IPS-20b (cell line): ENCODE results near the gene RHO.

ENCODE experiments used
- H3K27ac ChIP-seq: one replicate; pipeline ENCODE4 v1.5.1; 2013; ENCODE audit warnings: low read length
- H3K27me3 ChIP-seq: 2 replicates; pipeline ENCODE4 v1.6.1; 2013; ENCODE audit warnings: mild to moderate bottlenecking, low read length, inconsistent platforms; ENCODE audit not compliant: insufficient read depth
- H3K36me3 ChIP-seq: 2 replicates; pipeline ENCODE4 v1.6.1; 2013; ENCODE audit warnings: low read depth, mild to moderate bottlenecking, inconsistent platforms, low read length, moderate library complexity; ENCODE audit not compliant: insufficient read depth
- H3K4me1 ChIP-seq: 2 replicates; pipeline ENCODE4 v1.6.1; 2013; ENCODE audit warnings: mild to moderate bottlenecking, control low read depth, inconsistent platforms, low read length, moderate library complexity; ENCODE audit not compliant: insufficient read depth
- H3K4me3 ChIP-seq: 2 replicates; pipeline ENCODE4 v1.5.1; 2013; ENCODE audit warnings: mild to moderate bottlenecking, low read length, inconsistent platforms
- H3K9ac ChIP-seq: 2 replicates; pipeline ENCODE4 v1.6.1; 2013; ENCODE audit warnings: low read depth, mild to moderate bottlenecking, inconsistent platforms, low read length, moderate library complexity
- H3K9me3 ChIP-seq: 2 replicates; pipeline ENCODE4 v1.6.1; 2013; ENCODE audit warnings: mild to moderate bottlenecking, low read depth, low read length, inconsistent platforms; ENCODE audit not compliant: insufficient read depth

The RHO gene

DNA sequence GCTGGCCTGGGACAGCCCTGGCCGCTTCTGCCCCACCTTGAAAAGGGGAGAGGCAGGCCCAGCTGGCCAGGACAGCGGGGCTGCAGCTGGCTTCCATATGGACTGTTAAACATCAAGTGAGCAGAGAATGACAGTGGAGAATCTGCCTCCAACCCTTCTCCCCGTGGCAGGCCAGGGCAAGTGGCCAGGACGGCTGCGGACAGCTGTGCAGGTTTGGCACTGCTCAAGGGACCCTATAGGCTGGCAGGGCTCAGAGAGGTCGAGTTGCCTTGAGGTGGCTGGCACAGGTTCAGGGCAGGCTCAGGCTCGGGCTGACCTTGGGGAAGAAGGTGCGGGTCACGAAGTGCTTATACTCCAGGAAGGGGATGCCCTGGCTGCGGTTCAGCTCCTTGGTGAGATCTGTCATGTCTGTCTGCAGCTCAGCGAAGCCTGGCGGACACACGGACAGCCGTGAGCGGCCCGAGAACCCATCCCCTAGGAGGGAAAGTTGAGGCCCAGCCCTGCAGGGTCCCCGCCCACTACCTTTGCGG, 38.8 kb downstream of the RHO start:
- Histone ChIP-seq H3K4me3 (no peak overlapping the region), H3K27ac (no peak overlapping the region), H3K9me3 (no peaks in the 10 kb centered on the region), H3K27me3 (no peaks in the 10 kb centered on the region), H3K4me1 (no peaks in the 10 kb centered on the region), H3K36me3 (peaks cover 6% of the 10 kb centered on the region; the same call in 1 of the 2 replicates), H3K9ac (no peak overlapping the region)

DNA sequence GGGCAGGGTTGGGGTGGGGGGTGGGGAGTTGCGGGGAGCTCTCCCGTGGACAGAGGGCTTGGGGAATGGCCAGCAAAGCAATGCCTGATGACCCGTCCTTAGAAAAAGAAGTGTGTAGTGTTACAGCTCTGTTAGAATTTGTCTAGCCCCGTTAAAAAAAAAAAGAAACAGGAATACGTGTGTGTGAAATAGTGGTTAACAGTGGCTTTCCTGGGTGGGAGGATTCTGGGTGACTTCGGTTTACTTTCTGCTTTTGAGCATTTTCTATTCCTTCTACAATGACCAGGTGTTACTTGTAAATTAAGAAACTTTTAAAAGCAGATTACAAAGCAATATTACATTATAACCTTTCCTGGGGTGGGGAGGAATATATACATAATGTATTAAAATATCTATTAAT, 39.5 kb downstream of the RHO start:
- H3K4me3 ChIP-seq: no peak overlapping the region
- H3K36me3 ChIP-seq: no peaks in the 10 kb centered on the region
- peaks cover 2% of the 10 kb centered on the region; the same call in 1 of the 2 replicates for H3K4me1 ChIP-seq
- H3K27me3 ChIP-seq: no peaks in the 10 kb centered on the region
- H3K9ac ChIP-seq: no peak overlapping the region
- H3K9me3 ChIP-seq: no peaks in the 10 kb centered on the region
- H3K27ac ChIP-seq: no peak overlapping the region

DNA sequence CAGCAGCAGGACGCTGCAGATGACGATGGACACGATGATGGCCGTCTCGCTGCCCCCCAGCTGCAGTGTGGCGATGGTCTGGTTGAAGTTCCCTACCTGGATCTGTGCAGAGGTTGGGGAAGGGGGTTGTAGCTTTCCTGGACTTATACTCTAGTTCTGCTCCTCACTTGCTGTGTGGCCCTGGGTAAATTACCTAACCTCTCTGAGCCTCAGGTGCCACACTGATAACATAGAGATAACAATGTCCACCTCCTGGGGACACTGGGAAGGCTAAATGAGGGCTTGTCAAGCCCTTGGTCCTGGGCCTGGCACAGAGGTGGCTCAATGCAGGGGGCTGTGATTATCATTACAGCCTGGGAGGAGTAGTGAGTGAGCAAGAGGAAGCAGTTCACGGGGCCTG, 41.4 kb downstream of the RHO start:
- no peaks in the 10 kb centered on the region for H3K36me3 ChIP-seq
- no peak overlapping the region for H3K4me3 ChIP-seq
- no peaks in the 10 kb centered on the region for H3K9me3 ChIP-seq
- no peak overlapping the region for H3K27ac ChIP-seq
- H3K4me1 ChIP-seq: peaks cover 3% of the 10 kb centered on the region; the same call in 1 of the 2 replicates
- no peaks in the 10 kb centered on the region for H3K27me3 ChIP-seq
- H3K9ac ChIP-seq: no peak overlapping the region

DNA sequence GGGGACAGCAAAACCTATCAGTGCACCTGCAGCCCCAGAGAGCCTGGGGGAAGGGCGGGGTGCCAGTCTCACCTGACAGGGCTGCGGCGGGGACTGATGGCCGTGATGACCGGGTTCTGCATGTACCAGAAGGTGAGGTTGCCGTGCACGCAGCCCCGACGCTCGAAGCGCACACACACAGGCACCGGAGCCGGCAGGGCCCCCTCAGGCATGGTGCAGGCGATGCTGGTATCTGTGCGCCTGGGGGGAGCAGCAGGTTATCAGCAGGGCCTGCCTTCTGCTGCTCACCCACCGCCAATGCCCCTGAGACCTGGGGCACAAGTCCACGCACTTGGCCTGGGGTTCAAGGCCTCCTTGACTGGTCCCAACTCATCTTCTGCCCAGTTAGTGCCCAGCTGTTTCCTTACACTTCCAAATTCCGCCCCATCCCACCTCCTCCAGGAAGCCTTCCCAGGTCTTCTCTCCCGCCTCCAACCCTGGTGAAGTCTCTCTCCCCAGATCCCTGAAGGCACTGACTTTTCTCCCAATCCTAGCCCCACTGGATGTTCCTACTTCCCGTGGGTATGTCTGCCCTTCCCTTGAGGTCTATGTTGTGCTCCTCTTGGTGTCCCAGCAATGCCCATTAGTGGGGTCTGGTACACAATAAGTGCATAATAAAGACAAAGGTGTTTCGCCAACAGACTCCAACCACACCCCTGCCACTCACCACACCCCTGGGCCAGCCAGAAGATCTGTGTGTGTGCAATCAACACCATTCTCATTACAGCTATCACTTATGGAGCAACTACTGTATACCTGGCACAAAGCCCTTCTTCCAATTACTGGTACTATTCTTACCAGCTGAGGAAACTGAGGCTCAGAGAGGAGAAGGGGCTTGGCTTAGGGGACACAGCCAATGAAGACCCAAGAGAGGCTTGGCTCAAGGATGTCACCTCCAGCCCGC, 43.4 kb downstream of the RHO start:
- no peak overlapping the region for H3K27ac ChIP-seq
- peaks cover 3% of the 10 kb centered on the region; the same call in 1 of the 2 replicates for H3K4me1 ChIP-seq

DNA sequence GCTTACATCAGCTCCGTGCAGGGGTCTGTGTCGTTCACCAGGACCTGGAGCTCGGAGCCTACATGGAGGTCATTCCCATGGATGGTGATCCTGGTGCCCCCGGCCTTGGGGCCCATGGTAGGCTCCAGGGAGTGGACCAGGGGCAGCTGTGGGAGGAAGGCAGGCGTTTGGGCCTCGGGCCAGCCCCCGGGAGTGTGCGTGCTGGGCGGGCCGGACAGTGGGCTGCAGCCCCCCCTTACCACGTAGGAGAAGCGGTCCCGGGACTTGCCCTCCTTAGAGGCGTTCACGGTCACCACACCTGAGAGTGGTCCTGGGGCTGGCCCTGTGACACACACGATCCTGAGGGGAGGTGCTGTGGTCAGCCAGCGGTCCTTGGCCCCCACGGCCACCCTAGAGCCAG, 44.2 kb downstream of the RHO start:
- Histone ChIP-seq H3K27ac (no peak overlapping the region), H3K9ac (no peak overlapping the region), H3K36me3 (no peaks in the 10 kb centered on the region), H3K4me1 (peaks cover 3% of the 10 kb centered on the region; the same call in 1 of the 2 replicates), H3K27me3 (no peaks in the 10 kb centered on the region), H3K9me3 (no peaks in the 10 kb centered on the region), H3K4me3 (no peak overlapping the region)

More for the DNA sequence above, 43.4 kb downstream of the RHO start:
- Histone ChIP-seq H3K27me3 (no peaks in the 10 kb centered on the region), H3K9ac (no peak overlapping the region), H3K36me3 (no peaks in the 10 kb centered on the region), H3K4me3 (no peak overlapping the region), H3K9me3 (no peaks in the 10 kb centered on the region)

DNA sequence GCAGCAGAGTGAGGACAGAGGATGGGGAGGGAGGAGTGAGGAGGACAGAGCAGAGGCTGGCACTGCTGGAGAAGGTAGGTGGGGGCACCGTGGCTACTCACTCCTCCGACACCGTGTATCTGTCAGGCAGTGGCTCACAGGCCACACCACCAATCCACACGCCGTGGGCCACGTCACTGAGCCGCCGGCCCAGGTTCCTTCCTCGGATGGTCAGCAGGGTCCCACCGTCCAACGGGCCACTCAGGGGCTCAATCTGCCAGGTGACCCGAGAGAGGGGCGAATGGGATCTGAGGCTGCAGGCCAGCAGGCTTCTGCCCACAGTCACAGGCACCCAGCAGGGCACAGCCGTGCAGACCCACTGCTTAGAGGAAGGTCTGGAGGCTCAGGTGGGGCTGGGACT, 45.1 kb downstream of the RHO start:
- no peak overlapping the region for H3K4me3 ChIP-seq
- no peaks in the 10 kb centered on the region for H3K9me3 ChIP-seq
- H3K36me3 ChIP-seq: no peaks in the 10 kb centered on the region
- peaks cover 3% of the 10 kb centered on the region; the same call in 1 of the 2 replicates for H3K4me1 ChIP-seq
- H3K27ac ChIP-seq: no peak overlapping the region
- H3K27me3 ChIP-seq: no peaks in the 10 kb centered on the region
- no peak overlapping the region for H3K9ac ChIP-seq

DNA sequence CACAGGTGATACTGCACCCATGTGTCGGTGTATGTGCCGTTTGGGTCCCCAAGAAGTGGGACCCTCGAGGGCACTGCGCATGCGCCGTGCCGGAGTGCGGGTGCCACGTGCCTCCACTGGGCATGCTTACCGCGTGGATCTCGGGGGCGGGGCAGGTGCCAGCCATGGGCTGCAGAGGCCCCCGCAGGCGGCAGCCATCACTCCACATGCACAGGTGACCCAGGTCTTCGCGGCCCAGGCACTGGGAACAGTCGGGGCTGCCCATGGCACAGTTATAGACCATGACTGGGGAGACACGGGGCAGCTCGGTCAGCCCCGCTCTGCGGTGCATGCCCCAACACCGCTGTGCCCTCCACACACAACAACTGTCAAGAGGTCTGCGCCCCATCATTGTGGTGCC, 45.8 kb downstream of the RHO start:
- no peaks in the 10 kb centered on the region for H3K9me3 ChIP-seq
- no peak overlapping the region for H3K9ac ChIP-seq
- H3K4me3 ChIP-seq: no peak overlapping the region
- H3K27me3 ChIP-seq: no peaks in the 10 kb centered on the region
- no peaks in the 10 kb centered on the region for H3K36me3 ChIP-seq
- H3K27ac ChIP-seq: no peak overlapping the region
- peaks cover 3% of the 10 kb centered on the region; the same call in 1 of the 2 replicates for H3K4me1 ChIP-seq

DNA sequence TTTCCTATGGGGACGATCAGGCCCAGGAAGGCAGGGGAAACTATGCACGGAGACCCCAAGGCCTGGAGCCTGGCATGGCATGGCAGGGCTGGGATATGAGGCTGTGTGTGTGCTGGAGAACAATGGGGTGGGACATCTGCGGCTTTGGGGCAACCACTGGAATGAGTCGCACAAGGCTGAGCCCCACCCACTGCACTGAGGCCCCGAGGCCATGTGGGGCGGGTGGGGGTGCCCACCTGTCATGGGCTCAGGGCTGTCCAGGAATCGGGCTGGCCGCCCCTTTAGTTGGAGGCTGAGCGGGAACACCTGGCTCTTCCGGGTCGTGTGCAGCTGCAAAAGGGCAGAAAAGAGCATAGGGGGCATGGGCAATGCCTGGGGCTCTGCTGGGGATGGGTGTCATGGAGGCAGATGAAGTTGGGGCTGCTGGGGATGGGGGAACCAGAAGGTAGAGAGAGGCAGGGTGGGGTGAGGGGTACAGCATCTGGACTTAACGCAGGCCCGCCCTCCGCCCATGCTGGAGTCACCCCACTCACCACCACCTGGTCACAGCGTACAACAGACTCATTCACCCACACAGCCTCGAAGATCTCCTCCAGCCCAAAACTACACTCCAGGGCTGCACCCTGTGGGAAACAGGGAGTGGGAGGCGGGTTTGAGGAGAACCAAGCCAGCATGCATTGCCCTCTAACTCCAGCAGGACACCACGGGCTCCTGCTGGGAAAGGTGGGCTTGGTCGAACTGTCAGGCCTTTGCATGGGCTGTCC, 47.0 kb downstream of the RHO start:
- H3K27me3 ChIP-seq: no peaks in the 10 kb centered on the region
- H3K27ac ChIP-seq: no peak overlapping the region
- H3K4me3 ChIP-seq: no peak overlapping the region
- H3K9me3 ChIP-seq: no peaks in the 10 kb centered on the region
- H3K4me1 ChIP-seq: peaks cover 3% of the 10 kb centered on the region; the same call in 1 of the 2 replicates
- H3K36me3 ChIP-seq: no peaks in the 10 kb centered on the region
- H3K9ac ChIP-seq: no peak overlapping the region

DNA sequence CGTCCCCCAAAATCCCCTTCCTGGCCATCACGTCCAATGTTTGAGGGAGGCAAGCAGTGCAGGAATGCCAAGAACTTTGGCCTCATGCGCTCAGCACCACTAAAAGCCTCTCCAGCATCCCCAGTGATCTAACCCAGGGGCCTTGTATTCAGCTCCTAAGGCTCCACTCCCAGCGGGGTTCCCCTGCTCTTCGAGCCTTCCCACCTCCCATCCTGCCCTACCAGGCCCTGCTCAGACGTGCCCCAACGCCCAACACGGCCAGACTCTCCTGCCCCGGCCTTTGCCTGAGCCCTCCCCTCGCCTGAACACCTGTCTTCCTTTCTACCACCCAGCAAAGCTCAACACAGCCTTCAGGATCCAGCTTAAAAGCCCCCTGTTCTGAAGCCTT, 47.6 kb downstream of the RHO start:
- Histone ChIP-seq H3K27me3 (no peaks in the 10 kb centered on the region), H3K9me3 (no peaks in the 10 kb centered on the region), H3K36me3 (no peaks in the 10 kb centered on the region), H3K9ac (no peak overlapping the region), H3K4me3 (no peak overlapping the region), H3K4me1 (peaks cover 3% of the 10 kb centered on the region; the same call in 1 of the 2 replicates), H3K27ac (no peak overlapping the region)

DNA sequence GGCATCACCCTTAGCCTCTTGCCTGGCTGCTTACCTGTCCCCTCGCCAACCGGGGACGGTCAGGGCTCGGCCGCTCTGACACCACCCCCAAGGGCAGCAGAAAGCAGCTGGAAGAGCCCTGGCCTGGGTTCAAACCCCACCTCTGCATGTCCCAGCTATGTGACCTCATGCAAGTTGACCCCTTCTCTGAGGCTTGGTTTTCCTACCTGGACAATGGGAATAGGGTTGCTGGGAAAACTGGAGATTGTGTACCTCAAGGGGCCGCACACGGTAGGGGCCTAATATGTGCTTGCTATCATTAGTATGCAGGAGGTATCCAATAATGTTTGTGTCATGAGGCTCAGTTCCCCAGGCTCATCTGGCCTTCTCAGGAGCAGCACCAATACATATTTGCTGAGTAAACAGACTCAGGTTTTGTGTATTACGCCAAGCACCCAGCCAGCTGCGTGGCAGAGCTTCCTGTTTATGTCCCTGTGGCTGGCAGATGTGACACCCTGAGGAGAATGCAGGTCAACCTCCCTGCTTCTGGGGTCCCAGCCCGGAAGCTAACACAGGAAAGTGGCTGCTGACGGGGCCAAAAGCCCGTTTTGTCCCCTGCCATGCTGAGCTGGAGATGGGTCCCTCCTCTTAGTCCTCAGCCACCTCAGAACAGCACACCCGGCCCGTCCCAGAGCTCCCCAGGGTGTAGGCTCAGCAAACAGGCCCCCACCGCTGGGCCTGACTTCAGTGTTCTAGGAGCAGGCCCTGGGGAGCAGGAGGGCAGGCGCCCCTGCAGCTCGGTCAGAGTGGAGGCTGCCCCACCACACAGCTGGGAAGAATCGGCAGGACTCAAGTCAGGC, 48.3 kb downstream of the RHO start:
- Histone ChIP-seq H3K27me3 (no peaks in the 10 kb centered on the region), H3K9me3 (no peaks in the 10 kb centered on the region), H3K27ac (no peak overlapping the region), H3K9ac (no peak overlapping the region), H3K4me1 (peaks cover 3% of the 10 kb centered on the region; the same call in 1 of the 2 replicates), H3K36me3 (no peaks in the 10 kb centered on the region), H3K4me3 (no peak overlapping the region)

DNA sequence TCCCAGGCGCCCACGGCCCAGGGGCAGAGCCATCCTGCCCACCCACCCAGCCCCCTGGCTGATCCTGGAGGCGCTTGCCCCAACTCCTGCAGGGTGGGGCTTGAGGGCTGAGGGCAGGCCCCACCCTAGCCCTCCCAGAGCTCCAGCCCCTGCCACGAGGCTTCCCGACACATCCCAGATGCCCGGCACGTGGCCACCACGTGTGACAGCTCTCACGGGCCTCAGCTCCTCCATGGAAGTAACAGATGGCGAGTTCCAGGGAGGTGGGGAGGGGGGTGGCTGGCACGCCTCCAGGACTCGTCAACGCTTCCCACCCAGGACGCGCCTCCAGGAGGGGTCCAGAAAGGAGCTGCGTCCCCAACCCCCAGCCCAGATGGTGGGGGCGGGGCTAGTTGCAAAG, 48.9 kb downstream of the RHO start:
- Histone ChIP-seq H3K9ac (no peak overlapping the region), H3K36me3 (no peaks in the 10 kb centered on the region), H3K4me1 (peaks cover 3% of the 10 kb centered on the region; the same call in 1 of the 2 replicates), H3K9me3 (no peaks in the 10 kb centered on the region), H3K27me3 (no peaks in the 10 kb centered on the region), H3K27ac (no peak overlapping the region), H3K4me3 (no peak overlapping the region)
